Hematopoietic multipotent progenitor cell treated with erythropoietin and hydrocortisone succinate and interleukin-3 and kit ligand, for 17 days (in vitro differentiated cells): ENCODE measurements around the gene LOXL4.

Experiments used
- DNase-seq: peaks from one replicate; pipeline ENCODE4 v3.0.0-alpha.2; 2015; ENCODE audit warnings: low spot score

Gene LOXL4

DNA sequence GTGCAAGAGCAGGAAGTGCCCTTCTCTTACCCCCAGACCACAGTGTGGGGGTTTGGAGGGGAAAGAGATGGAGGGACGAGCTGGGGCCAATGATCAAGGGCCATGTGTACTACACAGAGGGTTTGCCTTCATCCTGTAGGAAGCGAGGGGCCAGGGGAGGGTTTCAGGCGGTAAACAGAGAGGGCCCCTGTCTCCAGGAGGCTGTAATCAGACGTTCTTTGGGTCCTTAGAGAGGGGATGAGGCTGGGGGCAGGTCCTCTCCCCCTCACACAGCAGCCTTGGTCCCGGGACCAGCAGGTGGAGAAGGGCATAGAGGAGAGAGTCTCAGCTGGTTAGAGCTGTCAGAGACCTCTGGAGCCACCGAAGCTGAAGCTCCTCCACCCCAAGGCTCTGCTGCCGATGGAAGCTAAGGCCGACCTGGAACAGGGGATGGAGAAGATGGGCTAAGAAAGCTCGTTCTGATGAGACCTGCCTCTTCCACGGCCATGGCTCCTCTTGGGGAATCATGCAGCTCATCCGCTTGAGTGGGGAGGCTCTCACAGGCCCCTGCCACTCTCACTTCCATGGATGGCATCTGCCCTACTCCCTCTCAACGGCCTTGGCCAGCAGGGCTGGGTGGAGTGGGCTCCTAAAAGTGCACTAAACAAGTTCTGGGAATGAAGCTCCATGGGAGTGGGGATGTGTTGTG lies 3.5 kb downstream of the LOXL4 start:
- DNase-seq: no peak

DNA sequence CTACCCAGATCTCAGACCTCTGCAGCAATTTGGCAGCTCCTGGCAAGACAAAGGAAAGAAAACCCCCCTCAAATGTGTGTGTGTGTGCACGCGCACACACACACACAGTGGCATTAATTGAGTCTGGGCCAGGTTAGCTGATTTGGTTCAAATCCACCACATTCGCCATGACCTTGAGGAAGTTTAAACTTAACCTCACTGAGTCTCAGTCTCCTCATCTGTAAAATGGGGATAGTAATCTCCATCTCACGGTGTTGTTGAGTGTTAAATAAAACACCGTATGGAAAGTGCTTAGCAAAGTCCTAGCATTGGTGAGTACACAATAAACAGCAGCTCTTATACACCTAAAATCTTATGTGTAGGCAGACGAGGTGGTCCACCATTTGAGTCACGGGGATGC lies 4.9 kb downstream of the LOXL4 start:
- no peak for DNase-seq

- DNase-seq: peak; percentile 24
Observed at GRCh38 chr10:98262571-98262970, 5.4 kb downstream of the LOXL4 start.

GRCh38 chr10:98261436-98262277 lies 6.3 kb downstream of the LOXL4 start:
- DNase-seq: no peak

- DNase-seq: no peak
Observed at GRCh38 chr10:98260752-98261151, 7.2 kb downstream of the LOXL4 start.

GRCh38 chr10:98260350-98260749 lies 7.6 kb downstream of the LOXL4 start:
- no peak for DNase-seq

GRCh38 chr10:98259606-98260315 lies 8.2 kb downstream of the LOXL4 start:
- no peak for DNase-seq

GRCh38 chr10:98258683-98259454 lies 9.1 kb downstream of the LOXL4 start:
- no peak for DNase-seq

- DNase-seq: no peak
Observed at GRCh38 chr10:98257961-98258360, 10.0 kb downstream of the LOXL4 start.

DNA sequence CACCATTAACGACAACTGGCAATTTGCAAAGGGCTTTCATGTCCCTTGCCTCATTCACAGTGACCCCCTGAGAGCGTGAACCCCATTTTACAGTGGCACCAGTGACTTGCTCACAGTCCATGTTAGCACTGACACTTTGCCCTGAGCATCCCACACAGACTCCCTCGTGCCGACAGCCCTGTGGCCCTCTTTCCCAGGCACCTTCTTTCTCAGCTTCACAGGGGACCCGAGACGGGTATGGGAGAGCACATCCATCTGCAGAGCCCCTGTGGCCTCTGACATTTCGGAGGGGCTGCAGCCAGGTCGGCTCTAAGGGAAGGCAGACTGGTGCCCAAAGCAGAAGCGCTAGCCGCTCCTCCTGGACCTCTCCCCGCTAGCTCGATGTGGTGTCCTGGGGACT lies 10.8 kb downstream of the LOXL4 start:
- no peak for DNase-seq

DNA sequence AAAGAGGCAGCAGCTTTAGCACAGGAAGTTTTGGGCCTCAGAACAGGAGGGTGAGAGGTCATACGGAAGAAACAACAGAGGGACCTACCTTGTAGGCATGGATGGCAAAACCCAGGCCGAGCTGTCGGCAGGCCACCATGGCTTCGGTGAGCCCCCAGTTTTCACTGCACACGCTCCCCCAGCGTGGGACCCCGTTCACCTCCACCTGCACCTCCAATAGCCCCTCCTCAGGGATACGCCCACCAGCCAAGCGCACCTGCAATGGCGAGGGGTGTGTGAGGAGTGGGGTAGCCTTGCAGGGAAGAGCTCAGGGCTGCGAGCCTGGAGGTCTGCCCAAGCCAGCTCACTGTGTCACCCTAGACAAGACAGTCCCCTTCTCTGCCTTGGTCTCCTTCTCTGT lies 11.3 kb downstream of the LOXL4 start:
- DNase-seq: no peak

- DNase-seq: no peak
Observed at GRCh38 chr10:98255146-98255877, 12.7 kb downstream of the LOXL4 start.

GRCh38 chr10:98254234-98254974 lies 13.6 kb downstream of the LOXL4 start:
- DNase-seq: no peak

GRCh38 chr10:98253499-98253898 lies 14.5 kb downstream of the LOXL4 start:
- no peak for DNase-seq

DNA sequence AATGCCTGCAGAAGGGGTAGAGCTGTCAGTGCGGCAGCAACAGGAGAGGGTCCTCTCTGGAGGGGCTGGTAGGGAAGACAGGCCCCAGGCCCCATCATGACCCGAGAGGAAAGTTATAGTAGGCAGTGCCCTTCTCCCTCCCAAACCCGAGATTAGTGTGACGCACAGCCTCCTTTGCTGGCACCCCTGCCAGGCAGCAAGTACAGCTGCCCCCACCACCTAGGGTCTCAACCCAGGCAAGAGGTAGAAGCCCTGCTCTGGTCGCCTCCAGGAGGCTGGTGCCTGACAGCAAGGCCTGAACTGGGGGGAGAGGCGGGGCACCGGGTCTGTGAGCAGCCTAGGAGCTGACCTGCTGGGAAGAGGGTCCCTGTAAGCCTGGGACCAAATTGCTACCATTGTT lies 15.5 kb downstream of the LOXL4 start:
- no peak for DNase-seq

DNA sequence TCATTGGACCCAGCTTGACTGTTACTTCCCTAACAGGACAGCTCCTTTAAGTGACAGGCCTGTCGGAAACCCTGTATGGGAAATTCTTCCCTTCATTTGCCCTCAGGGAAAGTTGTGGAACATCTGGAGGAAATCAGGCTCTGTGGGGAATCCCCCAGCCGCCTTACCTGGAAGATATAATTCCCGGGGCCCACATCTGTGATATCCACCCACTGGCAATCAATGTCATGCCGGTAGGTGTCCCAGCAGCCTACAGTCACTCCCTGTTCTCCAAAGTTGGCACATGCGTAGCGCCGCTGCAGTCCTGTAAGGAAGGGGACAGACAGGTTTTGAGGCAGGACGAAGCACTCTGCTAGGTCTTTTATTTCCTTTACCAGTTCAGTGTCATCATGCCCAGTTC lies 16.6 kb downstream of the LOXL4 start:
- no peak for DNase-seq

GRCh38 chr10:98249134-98249533 lies 18.9 kb downstream of the LOXL4 start:
- DNase-seq: no peak

DNA sequence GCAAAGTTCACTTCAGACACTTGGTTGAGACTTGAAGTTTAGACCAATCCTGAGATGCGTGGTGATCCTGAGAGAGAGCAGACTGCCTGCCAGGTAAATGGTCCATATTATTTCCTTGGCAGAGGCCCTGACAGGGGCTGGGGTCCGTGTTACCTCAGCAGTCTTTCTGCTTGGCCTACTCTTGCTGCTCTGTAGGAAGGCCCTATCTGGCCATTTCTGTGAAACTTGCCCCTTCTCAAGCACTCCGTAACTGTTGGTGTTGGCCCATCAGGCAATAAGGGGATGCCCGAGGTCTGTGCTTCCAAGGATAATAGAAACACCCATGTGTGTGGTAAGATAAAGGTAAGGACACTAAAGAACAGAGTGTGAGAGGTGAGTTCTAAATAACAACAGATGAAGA lies 20.0 kb downstream of the LOXL4 start:
- no peak for DNase-seq

GRCh38 chr10:98246911-98247805 lies 20.8 kb downstream of the LOXL4 start:
- DNase-seq: no peak

DNA sequence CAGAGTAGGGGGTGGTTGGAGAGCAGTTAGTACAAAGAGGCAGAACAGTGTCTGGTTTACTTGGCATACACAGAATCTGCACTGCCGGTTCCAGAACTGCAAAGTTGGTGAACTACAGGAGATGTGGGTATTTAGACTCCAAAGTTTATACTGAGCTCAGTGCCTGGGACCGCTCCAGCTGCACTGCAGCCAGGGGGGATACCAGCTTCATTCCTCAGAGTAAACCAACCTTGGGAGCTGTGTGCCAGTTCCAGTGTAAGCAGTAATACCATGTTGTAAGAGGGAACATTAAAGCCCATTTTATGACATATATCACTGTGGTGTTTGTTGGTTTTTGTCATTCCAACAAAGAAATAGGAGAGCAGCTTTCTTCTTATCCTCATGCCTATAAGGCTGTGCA lies 23.4 kb downstream of the LOXL4 start:
- DNase-seq: no peak
